ENCODE measurements around the gene CDK13.
A peak's percentile ranks its signal among the peaks of the same experiment; 100 is the strongest.
"Not testable (repeated sequence)": the region's sequence is repeated elsewhere in the genome, so short reads cannot be mapped to it uniquely, and the experiment has no call there.

CDK13 gene

DNA sequence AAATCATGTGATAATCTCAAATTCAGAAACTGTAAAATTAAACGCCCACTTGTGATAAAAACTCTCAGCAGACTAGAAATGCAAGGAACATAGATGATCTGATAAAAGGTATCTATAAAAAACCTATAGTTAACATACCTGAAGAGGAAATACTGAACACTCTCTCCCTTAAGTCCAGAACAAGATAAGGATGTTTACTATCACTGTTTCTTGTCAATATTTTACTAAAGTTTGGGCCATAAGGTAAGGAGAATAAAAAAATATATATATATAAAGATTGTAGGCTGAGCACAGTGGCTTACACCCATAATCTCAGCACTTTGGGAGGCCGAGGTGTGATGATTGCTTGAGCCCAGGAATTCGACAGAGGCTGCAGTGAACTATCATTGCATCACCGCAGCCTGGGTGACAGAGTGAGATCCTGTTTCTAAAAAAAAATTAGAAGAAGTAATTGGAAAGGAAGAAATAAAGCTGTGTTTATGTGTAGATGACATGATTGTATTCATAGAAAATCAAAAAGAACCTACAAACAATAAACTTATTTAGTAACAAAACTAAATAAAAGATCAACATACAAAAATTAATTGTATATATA lies 155.9 kb downstream of the CDK13 start:
- DNase-seq = no peak

DNA sequence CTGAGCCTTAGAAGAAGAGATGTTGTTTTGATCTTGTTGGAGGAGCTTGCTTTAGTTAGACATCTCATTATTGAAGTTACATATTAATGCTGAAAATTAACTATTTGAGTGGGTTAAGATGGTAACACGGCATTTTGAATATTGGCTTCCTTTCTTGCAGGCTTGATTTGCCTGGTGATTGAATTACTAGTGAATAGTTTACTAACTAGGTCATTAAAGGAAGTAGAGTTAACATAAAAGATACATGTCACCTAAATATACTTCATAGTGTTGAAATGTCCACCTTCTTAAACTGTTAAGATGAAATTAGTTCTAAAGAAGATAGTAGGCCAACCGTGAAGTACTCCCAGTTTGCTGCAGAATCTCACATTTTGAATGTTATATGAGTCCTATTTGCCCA lies 165.9 kb downstream of the CDK13 start:
- DNase-seq = no peak

DNA sequence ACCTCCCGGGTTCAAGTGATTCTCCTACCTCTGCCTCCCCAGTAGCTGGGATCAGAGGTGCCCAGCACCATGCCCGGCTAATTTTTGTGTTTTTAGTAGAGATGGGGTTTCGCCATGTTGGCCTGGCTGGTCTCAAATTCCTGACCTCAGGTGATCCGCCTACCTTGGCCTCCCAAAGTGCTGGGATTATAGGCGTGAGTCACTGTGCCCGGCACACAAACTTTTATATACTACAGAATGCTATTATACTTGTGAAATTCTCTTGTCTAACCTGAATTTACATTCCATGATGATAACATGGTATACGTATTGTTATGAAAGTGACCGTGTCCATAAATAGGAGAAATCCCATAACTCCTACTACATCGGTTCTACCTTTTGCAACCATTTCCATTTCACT lies 167.1 kb downstream of the CDK13 start:
- not testable (repeated sequence) for DNase-seq

DNA sequence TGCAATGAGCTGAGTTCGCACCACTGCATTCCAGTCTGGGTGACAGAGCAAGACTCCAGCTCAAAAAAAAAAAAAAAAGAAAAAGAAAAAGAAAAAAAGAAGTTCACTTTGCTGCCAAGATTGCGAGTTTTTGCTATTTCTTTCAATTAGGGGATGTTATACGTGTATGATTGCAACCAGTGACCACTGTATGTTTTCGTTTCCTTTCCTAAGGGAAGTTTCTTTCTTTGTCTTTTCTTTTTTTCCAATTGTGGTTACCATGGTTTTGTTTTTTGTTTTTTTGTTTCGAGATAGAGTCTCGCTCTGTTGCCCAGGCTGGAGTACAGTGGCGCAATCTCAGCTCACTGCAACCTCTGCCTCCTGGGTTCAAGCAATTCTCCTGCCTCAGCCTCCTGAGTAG lies 168.1 kb downstream of the CDK13 start:
- not testable (repeated sequence) for DNase-seq

DNA sequence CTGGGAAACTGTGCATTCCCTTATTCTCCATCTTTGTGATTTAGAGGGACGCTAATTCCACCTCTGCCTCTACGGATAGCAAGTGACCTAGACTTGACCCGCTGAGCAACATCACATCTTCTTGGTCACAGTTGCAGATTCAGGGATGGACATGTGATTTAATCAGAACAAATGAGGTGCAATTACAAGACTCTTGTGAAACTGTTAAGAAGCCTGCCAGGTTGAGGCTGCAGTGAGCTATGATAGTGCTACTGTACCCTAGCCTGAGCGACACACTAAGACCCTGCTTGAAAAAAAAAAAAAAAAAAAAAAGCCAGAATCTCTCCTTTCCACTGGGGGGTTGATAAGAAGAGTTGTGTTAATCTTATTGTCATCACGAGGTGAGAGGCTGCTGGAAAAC lies 170.0 kb downstream of the CDK13 start:
- DNase-seq = no peak

DNA sequence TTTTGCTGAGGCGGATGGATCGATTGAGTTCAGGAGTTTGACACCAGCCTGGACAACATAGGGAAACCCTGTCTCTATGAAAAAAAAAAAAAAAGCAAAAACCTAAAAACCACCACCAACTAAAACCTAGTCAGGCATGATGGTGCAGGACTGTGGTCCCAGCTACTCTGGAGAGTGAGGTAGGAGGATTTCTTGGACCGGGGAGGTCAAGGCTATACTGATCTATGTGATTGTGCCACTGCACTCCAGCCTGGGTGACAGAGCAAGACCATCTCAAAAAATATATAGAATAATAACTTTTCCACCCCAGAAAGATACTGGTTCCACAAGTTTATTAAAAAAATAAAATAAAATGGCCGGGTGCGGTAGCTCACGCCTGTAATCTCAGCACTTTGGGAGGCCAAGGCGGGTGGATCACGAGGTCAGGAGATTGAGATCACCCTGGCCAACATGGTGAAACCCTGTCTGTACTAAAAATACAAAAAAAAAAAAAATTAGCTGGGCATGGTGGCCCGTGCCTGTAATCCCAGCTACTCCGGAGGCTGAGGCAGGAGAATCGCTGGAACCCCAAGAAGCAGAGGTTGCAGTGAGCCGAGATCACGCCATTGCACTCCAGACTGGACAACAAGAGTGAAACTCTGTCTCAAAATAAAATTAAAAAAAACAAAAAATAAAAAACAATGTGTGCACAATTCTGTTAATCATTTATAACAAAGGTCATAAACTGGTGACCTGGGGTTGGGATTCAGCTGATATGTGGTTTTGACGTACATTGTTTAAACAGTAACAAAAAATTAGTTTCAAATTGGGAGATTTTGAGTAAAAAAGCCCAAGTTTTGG lies 172.3 kb downstream of the CDK13 start:
- not testable (repeated sequence) for DNase-seq

DNA sequence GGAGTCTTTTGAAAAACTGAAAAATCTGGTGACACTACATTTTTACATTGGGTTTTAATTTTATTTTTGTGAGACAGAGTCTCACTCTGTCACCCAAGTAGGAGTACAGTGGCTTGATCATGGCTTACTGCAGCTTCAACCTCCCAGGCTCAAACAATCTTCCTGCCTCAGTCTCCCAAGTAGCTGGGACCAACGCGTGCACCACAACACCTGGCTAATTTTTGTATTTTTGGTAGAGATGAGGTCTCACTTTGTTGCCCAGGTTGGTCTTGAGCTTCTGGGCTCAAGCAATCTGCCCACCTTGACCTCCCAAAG lies 172.8 kb downstream of the CDK13 start:
- no peak for DNase-seq

DNA sequence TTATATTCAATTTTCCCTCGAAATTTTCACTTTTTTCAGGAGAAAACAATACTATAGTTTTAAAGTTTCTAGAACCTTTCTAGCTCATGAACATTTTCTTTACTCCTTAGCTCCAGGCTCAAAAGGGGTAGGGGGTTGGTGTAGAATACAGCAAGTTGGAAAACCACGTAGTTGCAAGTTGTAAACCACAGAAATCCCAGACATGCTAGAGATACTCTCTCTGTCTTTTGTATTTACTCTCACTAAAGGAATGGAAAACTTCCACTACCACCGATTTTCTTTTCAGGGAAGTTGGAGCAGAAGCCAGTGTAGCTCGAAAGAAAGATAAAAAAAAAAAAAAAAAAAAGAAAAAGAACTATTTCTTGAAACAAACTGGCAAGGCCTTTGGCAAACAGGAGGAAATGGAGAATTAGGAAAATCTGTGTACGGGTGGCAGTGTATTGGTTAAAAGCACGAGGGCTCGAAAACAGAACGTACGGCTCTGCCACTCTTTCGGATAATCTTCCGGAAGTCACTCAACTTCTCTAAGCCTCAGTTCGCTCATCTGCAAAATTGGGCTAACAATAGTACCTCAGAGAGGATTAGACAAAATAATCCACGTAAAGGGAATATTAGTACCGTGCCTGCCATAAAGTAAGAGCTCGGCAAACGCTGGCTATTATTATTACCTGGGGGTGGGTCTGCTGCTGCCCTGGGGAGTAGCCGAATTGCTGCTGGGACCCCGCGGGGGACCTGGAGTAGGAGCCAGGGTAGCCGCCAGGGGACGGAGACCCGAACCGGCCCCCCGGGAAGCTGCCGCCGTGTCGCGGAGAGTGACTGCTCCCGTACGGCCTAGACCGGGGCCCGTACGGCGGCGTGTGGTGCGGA lies 183.7 kb downstream of the CDK13 start:
- DNase-seq = no peak

DNA sequence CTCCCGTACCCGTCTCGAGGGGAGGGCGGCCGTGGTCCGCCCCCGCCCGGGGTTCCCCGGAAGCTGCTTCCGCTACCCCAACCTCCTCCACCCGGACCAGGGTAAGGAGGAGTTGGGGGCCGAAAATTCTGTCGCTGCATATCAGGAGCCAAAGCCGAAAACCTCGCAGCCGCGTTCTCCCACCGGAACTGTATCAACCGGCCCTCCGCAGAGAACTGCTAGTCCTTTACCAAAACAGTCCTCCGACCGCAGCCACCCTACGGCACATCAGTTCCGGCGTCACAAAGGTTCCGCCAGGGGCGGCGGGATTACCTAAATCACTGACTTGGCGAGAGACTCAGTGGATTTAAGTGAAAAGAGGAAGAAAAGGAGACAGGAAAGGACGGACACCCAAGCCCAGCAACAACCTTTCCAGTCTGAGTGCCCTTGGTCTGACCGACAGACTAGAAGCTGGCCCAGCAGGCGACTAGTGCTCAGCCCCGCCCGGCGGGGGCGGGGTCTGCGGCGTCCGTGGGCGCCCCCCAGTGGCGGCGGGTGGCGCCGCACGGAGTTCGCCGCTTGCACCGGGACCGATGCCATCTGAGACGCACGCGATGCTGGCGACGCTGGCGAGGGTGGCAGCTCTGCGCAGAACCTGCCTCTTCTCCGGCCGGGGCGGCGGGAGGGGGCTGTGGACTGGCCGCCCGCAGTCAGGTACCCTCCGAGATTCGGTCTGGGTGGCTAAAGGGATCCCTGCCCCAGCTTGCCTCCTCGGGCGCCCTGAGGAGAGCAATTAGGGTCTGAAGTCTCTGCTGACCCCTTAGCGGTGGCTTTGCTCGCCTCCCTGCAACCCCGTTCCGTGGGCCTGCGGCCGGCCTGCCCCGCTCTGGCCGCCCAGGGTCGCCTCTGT lies 184.6 kb downstream of the CDK13 start, which contains the start of the genes MPLKIP and SUGCT:
Gene MPLKIP (minus strand): TSS at position 195 of the 889 bp plus-strand sequence. CDS start 55 bp downstream, at position 140.
Gene SUGCT (plus strand): TSS at position 578 of the 889 bp plus-strand sequence.
- DNase-seq = peak; percentile 82

DNA sequence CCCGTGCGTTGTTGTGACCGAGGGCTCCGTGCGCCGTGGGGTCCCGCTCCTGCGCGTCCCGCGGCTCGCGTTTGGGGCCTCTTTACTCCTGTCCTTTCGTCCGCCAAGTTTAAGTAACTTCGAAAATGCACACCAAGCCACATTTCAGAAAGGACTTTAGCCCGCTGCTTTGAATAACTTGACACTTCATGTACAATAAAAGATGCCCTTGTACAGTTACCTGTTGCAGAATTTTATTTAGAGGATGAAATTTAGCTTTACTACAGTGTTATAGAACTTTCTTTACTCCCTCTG lies 185.2 kb downstream of the CDK13 start:
- no peak for DNase-seq

DNA sequence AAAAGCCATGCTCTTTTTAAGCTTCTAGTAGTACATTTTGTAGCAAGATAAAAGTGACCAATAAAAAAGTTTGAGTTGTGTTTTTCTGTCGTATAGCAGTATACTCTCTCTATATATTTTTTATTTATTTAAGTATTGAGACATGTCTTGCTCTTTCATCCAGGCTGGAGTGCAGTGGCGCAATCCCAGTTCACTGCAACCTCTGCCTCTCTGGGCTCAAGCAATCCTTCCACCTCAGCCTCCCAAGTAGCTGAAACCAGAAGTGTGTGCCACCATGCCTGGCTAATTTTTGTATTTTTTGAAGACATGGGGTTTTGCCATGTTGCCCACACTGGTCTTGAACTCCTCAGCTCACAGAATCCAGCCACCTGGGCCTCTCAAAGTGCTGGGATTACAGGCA lies 187.5 kb downstream of the CDK13 start:
- DNase-seq = no peak

DNA sequence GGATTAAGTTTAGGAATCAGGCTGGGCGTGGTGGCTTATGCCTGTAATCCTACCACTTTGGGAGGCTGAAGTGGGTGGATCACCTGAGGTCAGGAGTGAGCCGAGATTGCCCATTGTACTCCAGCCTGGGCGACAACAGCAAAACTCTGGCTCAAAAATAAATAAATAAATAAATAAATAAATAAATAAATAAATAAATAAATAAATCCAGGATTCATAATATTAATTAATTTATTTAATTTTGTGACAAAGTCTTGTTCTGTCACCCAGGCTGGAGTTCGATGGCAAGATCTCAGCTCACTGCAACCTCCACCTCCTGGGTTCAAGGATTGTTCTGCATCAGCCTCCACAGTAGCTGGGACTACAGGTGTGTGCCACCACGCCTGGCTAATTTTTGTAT lies 188.9 kb downstream of the CDK13 start:
- DNase-seq = no peak

DNA sequence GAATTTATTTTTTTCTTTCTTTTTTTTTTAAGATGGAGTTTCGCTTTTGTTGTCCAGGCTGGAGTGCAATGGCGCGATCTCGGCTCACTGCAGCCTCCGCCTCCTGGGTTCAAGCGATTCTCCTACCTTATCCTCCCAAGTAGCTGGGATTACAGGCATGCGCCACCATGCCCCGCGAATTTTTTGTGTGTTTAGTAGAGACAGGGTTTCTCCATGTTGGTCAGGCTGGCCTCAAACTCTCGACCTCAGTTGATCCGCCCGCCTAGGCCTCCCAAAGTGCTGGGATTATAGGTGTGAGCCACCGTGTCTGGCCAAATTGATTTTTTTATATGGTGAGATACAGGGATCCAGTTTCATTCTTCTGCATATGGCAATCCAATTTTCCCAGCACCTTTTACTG lies 189.8 kb downstream of the CDK13 start:
- not testable (repeated sequence) for DNase-seq

DNA sequence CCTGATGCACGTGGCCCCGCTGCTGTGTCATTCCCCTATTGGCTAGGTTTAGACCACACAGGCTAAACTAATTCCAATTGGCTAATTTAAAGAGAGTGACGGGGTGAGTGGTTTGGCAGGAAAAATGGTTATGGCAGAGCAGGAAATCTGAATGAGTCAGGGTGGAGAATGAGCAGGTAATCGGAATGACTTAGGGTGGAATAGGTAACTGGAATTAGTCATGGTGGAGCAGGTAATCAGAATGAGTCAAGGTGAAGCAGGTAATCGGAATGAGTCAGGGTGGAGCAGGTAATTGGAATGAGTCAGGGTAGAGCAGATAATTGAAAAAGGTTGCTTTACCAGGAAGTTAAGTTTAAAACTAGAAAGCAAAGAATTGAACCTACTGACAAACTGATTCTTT lies 191.9 kb downstream of the CDK13 start:
- DNase-seq = not testable (repeated sequence)

DNA sequence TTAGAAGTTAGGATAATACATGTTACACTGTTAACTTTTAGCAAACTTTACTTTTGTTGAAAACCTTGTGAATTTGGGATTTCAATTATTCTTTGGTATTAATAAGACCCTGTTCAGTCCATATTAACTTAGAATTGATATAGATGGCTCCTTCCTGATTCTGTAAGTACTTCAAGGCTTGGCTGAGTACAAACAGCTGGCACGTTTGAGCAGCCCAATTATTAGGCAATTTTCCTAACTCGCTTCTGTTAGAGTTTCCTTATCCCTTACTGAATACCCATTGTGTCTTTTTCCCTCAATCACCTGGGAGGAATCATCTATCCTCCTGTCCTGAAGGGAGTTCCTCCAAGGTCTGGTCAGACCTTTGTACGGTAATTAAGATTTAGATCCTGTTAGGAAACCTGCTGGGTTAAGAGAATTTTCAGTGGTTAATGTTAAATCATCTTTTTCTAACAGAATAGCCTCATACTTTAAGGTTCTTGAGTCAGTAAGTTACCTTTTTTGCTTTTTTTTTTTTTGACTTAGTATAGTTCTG lies 195.6 kb downstream of the CDK13 start:
- not testable (repeated sequence) for DNase-seq

DNA sequence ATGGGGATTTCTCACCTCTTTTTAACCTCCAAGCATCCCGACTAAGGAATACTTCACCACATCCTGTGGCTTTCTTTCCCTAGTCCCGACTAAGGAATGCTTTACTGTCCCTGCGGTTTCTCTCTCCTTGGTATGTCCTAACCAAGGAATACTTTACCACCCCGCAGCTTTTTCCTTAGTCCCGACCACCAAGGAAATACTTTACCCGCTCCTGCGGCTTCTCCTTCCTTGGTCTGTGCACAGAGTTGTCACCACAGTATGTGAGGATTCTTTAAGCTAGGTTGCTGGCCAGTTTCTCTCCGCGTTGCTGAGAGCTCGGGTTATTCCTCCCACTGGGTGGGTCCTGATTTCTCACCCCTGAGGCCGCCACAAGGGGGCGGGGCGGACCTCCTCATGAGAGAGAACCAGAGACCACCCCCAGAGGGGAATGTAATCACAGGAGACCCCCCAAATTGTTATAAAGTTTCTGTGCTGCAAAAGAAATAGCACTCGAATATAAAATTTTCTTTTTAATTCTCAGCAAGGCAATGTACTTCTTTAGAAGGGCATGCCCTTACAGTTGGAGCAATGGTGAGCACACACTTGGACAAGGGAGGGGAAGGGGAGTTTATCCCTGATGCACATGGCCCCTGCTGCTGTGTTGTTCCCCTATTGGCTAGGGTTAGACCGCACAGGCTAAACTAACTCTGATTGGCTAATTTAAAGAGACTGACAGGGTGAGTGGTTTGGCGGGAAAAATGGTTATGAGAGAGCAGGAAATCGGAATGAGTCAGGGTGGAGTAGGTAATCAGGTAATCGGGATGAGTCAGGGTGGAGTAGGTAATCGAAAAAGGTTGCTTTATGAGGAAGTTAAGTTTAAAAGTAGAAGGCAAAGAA lies 197.6 kb downstream of the CDK13 start:
- DNase-seq = no peak

DNA sequence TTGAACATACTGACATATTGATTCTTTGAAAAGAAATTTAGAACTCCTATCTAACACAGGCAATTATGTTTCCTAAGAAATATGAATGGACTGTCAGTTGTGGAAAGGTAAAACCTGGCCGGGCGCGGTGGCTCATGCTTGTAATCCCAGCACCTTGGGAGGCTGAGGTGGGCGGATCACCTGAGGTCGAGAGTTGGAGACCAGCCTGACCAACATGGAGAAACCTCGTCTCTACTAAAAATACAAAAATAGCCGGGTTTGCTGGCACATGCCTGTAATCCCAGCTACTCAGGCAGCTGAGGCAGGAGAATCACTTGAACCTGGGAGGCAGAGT lies 198.2 kb downstream of the CDK13 start:
- not testable (repeated sequence) for DNase-seq

DNA sequence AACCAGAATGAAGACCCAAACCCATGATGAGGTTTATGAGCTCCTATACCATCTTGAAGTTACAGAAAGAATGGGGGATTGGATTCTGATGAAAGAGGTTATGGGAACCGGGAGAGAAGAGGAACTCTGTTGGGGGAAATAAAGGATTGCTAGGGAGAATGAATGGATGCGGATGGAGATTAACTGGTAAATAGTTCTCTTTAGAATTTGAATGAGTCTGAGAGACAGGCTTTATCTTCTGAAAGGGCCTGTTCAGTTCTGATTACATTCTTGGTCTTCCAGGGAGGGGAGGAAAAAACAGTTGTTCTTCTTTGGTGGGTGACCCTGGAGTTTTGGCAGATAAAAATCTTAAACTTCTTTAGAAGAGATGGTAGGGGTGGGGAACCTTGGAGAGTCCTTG lies 198.6 kb downstream of the CDK13 start:
- no peak for DNase-seq

Data from NCI-H1694 (cell line).